SK-N-MC (cell line): ENCODE measurements around the gene IL19.

Experiments used
- EZH2 ChIP-seq: fragments of 200-600 bp; sonication (generic); IDR thresholded peaks from one replicate; pipeline ENCODE4 v1.6.1; 2017; ENCODE audit warnings: antibody characterized with exemption
- FOXP2 ChIP-seq: optimal IDR thresholded peaks from 2 replicates; pipeline ENCODE3; 2011; ENCODE audit warnings: mild to moderate bottlenecking, moderate library complexity; ENCODE audit not compliant: insufficient read depth; ENCODE audit errors: extremely low read length, control extremely low read depth
- POLR2AphosphoS5 ChIP-seq: IDR thresholded peaks from 2 replicates; pipeline ENCODE4 v1.6.1; 2012; ENCODE audit warnings: mild to moderate bottlenecking, low read depth, low read length, borderline replicate concordance

GRCh38 chr1:206854401-206855129, 84.0 kb downstream of the IL19 start:
- no peak for TF ChIP-seq POLR2AphosphoS5
- TF ChIP-seq EZH2, result no peak
- TF ChIP-seq FOXP2, result no peak
